HepG2 (cell line): ENCODE results near the gene HSPA1A. TPM values are rescaled to one million over a fixed set of nuclear protein-coding genes. Genes with fewer than 3 reads are reported as not detected.
A peak's percentile ranks its signal among the peaks of the same experiment; 100 is the strongest.

Source experiments
- ARNT2 ChIP-seq: sonication (generic); formaldehyde crosslinking; IDR thresholded peaks from 2 replicates; pipeline ENCODE4 v1.8.0; 2022; ENCODE audit warnings: mild to moderate bottlenecking, low read depth, missing genetic modification reagents, moderate library complexity
- CREM ChIP-seq, 2 experiments: sonication (generic) in 1 of 2; formaldehyde crosslinking in 1 of 2; IDR thresholded peaks; 2 replicates each; pipeline versions ENCODE4 v1.4.0 to v1.6.1; 2016 to 2020; ENCODE audit warnings: antibody characterized with exemption in 1 of 2, mild to moderate bottlenecking in 1 of 2, missing genetic modification reagents in 1 of 2
- HNRNPUL1 ChIP-seq: fragments of 200-400 bp; formaldehyde crosslinking; IDR thresholded peaks from 2 replicates; pipeline ENCODE4 v1.6.1; 2017; ENCODE audit warnings: low read depth, mild to moderate bottlenecking, low read length, moderate library complexity
- HOXA3 ChIP-seq: sonication (generic); formaldehyde crosslinking; IDR thresholded peaks from 2 replicates; pipeline ENCODE4 v1.5.0; 2020; ENCODE audit warnings: missing genetic modification reagents
- KLF11 ChIP-seq: IDR thresholded peaks from 2 replicates; pipeline ENCODE4 v1.6.1; 2016; ENCODE audit warnings: missing compliant biosample characterization
- PPARG ChIP-seq: conservative IDR thresholded peaks from 2 replicates; pipeline ENCODE4 v1.6.1; 2016; ENCODE audit warnings: missing biosample characterization, missing genetic modification reagents
- PTBP1 ChIP-seq: fragments of 200-400 bp; formaldehyde crosslinking; IDR thresholded peaks from 2 replicates; pipeline ENCODE4 v1.6.1; 2018; ENCODE audit warnings: low read length, low read depth; ENCODE audit not compliant: poor library complexity, severe bottlenecking
- ZBTB7B ChIP-seq: sonication (generic); formaldehyde crosslinking; IDR thresholded peaks from 2 replicates; pipeline ENCODE4 v1.4.0; 2020; ENCODE audit warnings: missing genetic modification reagents
- ZNF44 ChIP-seq: sonication (generic); formaldehyde crosslinking; IDR thresholded peaks from 2 replicates; pipeline ENCODE4 v1.5.1; 2020; ENCODE audit warnings: mild to moderate bottlenecking, missing genetic modification reagents
- polyA plus RNA-seq, 8 experiments: library from polyadenylated mRNA; depleted of rRNA in 3 of 8; stranded (reverse) in 7 of 8; unstranded in 1 of 8; fragments of >200 nt; fragmentation: Illumina TruSeq in 4 of 8; extraction: Trizol in 4 of 8; gene quantifications; 2 replicates each; pipeline versions ENCODE4 v1.2.1 to v1.2.3, GENCODE V29; 2011 to 2016; ENCODE audit warnings: low read depth in 4 of 8, missing spikeins in 1 of 8, mixed read lengths in 1 of 8; ENCODE audit not compliant: insufficient read depth in 1 of 8
- total RNA-seq, 5 experiments: library from RNA; depleted of rRNA; stranded (reverse); fragments of >200 nt; fragmentation: Illumina TruSeq; extraction: Trizol; gene quantifications; 2 replicates each; pipeline ENCODE4 v1.2.3, GENCODE V29; 2016; ENCODE audit warnings: low read depth in 1 of 5
- TF ChIP-seq, protein P1 (sequence below): sonication (generic); formaldehyde crosslinking; IDR thresholded peaks from 2 replicates; pipeline ENCODE4 v1.5.0; 2020; ENCODE audit warnings: mild to moderate bottlenecking, missing genetic modification reagents
- TF ChIP-seq, protein P2 (sequence below): sonication (generic); formaldehyde crosslinking; IDR thresholded peaks from 2 replicates; pipeline ENCODE4 v1.8.1; 2023; ENCODE audit warnings: missing genetic modification reagents, mild to moderate bottlenecking, borderline replicate concordance
- TF ChIP-seq, protein P3 (sequence below): IDR thresholded peaks from 2 replicates; pipeline ENCODE4 v1.6.1; 2018; ENCODE audit warnings: missing genetic modification reagents
- TF ChIP-seq, protein P4 (sequence below): sonication (generic); formaldehyde crosslinking; conservative IDR thresholded peaks from 2 replicates; pipeline ENCODE4 v1.8.0; 2022; ENCODE audit warnings: mild to moderate bottlenecking, moderate library complexity, missing genetic modification reagents
- TF ChIP-seq, protein P5 (sequence below): sonication (generic); formaldehyde crosslinking; IDR thresholded peaks from 2 replicates; pipeline ENCODE4 v1.4.0; 2020; ENCODE audit warnings: missing genetic modification reagents
- TF ChIP-seq, protein P6 (sequence below): sonication (generic); formaldehyde crosslinking; IDR thresholded peaks from 2 replicates; pipeline ENCODE4 v1.5.0; 2020; ENCODE audit warnings: mild to moderate bottlenecking, missing genetic modification reagents
- TF ChIP-seq, protein P7 (sequence below): sonication (generic); formaldehyde crosslinking; conservative IDR thresholded peaks from 2 replicates; pipeline ENCODE4 v1.4.0; 2020; ENCODE audit warnings: missing genetic modification reagents

HSPA1A gene
- total and polyA plus RNA-seq, 2 of the 13 experiments (the other 11 are each of a cell fraction or from before 2014, with no cell fraction given): 44.5 to 85.0 TPM

DNA sequence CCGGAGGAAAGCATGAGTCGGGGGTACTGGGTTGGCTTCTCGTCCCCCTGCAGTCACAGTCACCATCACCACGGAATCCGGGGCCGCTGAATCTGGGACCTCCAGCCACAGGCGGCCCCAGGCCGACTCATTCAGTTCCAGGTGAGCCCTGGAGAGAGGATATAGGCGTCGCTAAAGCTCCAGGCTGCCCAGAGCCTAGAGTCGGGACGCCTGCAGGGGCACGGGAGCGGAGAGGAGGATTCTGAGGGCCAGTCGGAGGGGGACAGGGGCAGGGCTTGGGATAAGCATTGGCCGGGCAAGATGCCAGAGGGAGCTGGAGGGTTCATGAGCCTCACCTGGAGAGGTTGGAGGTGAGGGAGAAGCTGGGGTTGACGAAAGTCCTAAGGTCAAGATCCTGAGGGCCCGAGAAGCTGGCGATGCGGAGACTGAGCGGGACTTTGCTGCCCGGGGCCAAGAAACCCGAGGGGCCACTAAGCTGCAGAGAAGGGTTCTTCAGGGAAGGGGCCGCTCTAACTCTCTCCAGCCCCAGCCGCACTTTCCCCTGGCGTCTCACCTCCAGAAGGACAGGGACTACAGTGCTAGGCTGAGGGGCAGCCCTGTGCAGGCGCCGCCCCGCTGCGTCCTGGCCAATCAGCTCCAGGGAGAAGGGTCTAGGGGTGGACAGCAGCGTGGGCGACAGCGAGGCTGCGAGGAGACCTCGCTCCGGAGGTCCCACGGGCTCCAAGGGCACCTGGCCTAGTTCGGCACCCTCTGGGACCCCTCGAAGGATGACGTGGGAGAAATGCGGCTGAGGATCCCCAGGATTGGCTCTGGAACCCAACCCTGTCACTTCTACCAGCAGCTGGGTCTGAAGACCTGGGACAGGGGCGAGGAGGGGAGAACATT lies 49.2 kb upstream of the HSPA1A start (continued):
- TF ChIP-seq HOXA3: peak; percentile 73
- TF ChIP-seq ZNF44 (CRISPR knock-in tag): no peak
- TF ChIP-seq PPARG (CRISPR knock-in tag): 0 out of 2 replicates have a peak, but pooled peaks have one; percentile 24
- 0 out of 2 replicates have a peak, but pooled peaks have one; percentile 33 for TF ChIP-seq KLF11 (CRISPR knock-in tag)
- TF ChIP-seq HNRNPUL1: no peak
- TF ChIP-seq, protein P1, sequence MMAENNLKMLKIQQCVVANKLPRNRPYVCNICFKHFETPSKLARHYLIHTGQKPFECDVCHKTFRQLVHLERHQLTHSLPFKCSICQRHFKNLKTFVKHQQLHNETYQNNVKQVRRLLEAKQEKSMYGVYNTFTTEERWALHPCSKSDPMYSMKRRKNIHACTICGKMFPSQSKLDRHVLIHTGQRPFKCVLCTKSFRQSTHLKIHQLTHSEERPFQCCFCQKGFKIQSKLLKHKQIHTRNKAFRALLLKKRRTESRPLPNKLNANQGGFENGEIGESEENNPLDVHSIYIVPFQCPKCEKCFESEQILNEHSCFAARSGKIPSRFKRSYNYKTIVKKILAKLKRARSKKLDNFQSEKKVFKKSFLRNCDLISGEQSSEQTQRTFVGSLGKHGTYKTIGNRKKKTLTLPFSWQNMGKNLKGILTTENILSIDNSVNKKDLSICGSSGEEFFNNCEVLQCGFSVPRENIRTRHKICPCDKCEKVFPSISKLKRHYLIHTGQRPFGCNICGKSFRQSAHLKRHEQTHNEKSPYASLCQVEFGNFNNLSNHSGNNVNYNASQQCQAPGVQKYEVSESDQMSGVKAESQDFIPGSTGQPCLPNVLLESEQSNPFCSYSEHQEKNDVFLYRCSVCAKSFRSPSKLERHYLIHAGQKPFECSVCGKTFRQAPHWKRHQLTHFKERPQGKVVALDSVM (CRISPR knock-in tag): peak; percentile 66; the same call in 1 of the 2 replicates
- TF ChIP-seq ZBTB7B: peak; percentile 95
- TF ChIP-seq ARNT2 (CRISPR knock-in tag): 0 out of 2 replicates have a peak, but pooled peaks have one; percentile 70
- TF ChIP-seq, protein P2, sequence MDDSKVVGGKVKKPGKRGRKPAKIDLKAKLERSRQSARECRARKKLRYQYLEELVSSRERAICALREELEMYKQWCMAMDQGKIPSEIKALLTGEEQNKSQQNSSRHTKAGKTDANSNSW (CRISPR knock-in tag): peak; percentile 75; the same call in 1 of the 2 replicates
- TF ChIP-seq CREM (IDR thresholded peaks at IDR 0.05): no peak
- no peak for TF ChIP-seq CREM (CRISPR knock-in tag; IDR thresholded peaks at IDR 0.05)
- TF ChIP-seq, protein P3, sequence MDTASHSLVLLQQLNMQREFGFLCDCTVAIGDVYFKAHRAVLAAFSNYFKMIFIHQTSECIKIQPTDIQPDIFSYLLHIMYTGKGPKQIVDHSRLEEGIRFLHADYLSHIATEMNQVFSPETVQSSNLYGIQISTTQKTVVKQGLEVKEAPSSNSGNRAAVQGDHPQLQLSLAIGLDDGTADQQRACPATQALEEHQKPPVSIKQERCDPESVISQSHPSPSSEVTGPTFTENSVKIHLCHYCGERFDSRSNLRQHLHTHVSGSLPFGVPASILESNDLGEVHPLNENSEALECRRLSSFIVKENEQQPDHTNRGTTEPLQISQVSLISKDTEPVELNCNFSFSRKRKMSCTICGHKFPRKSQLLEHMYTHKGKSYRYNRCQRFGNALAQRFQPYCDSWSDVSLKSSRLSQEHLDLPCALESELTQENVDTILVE (CRISPR knock-in tag): no peak
- TF ChIP-seq, protein P4, sequence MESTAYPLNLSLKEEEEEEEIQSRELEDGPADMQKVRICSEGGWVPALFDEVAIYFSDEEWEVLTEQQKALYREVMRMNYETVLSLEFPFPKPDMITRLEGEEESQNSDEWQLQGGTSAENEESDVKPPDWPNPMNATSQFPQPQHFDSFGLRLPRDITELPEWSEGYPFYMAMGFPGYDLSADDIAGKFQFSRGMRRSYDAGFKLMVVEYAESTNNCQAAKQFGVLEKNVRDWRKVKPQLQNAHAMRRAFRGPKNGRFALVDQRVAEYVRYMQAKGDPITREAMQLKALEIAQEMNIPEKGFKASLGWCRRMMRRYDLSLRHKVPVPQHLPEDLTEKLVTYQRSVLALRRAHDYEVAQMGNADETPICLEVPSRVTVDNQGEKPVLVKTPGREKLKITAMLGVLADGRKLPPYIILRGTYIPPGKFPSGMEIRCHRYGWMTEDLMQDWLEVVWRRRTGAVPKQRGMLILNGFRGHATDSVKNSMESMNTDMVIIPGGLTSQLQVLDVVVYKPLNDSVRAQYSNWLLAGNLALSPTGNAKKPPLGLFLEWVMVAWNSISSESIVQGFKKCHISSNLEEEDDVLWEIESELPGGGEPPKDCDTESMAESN (CRISPR knock-in tag): 0 out of 2 replicates have a peak, but pooled peaks have one; percentile 82
- TF ChIP-seq, protein P5, sequence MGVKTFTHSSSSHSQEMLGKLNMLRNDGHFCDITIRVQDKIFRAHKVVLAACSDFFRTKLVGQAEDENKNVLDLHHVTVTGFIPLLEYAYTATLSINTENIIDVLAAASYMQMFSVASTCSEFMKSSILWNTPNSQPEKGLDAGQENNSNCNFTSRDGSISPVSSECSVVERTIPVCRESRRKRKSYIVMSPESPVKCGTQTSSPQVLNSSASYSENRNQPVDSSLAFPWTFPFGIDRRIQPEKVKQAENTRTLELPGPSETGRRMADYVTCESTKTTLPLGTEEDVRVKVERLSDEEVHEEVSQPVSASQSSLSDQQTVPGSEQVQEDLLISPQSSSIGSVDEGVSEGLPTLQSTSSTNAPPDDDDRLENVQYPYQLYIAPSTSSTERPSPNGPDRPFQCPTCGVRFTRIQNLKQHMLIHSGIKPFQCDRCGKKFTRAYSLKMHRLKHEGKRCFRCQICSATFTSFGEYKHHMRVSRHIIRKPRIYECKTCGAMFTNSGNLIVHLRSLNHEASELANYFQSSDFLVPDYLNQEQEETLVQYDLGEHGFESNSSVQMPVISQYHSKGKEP (CRISPR knock-in tag): 0 out of 2 replicates have a peak, but pooled peaks have one; percentile 39
- TF ChIP-seq, protein P6, sequence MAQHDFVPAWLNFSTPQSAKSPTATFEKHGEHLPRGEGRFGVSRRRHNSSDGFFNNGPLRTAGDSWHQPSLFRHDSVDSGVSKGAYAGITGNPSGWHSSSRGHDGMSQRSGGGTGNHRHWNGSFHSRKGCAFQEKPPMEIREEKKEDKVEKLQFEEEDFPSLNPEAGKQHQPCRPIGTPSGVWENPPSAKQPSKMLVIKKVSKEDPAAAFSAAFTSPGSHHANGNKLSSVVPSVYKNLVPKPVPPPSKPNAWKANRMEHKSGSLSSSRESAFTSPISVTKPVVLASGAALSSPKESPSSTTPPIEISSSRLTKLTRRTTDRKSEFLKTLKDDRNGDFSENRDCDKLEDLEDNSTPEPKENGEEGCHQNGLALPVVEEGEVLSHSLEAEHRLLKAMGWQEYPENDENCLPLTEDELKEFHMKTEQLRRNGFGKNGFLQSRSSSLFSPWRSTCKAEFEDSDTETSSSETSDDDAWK: no peak
- TF ChIP-seq, protein P7, sequence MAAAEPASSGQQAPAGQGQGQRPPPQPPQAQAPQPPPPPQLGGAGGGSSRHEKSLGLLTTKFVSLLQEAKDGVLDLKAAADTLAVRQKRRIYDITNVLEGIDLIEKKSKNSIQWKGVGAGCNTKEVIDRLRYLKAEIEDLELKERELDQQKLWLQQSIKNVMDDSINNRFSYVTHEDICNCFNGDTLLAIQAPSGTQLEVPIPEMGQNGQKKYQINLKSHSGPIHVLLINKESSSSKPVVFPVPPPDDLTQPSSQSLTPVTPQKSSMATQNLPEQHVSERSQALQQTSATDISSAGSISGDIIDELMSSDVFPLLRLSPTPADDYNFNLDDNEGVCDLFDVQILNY (CRISPR knock-in tag): no peak
- TF ChIP-seq PTBP1: no peak
